Amygdala (tissue), 56 donors: ENCODE data around the gene SCP2.
"Not testable (repeated sequence)": the region's sequence is repeated elsewhere in the genome, so short reads cannot be mapped to it uniquely, and the experiment has no call there.

Source experiments
- DNase-seq, 56 donors: peaks; one replicate each; lab custom pipeline; 2025; lab: John Stamatoyannopoulos, UW

Gene SCP2

GRCh38 chr1:52915855-52916220, 11.2 kb upstream of the SCP2 start:
- DNase-seq: no peak

GRCh38 chr1:52916241-52916975, 10.7 kb upstream of the SCP2 start:
- DNase-seq: no peak

- no peak for DNase-seq
Measured at GRCh38 chr1:52917156-52917555, 9.9 kb upstream of the SCP2 start.

GRCh38 chr1:52917581-52917980, 9.5 kb upstream of the SCP2 start:
- DNase-seq: no peak

- no peak for DNase-seq
Measured at GRCh38 chr1:52918201-52918600, 8.9 kb upstream of the SCP2 start.

- no peak for DNase-seq
Measured at GRCh38 chr1:52919051-52919722, 7.9 kb upstream of the SCP2 start.

- no peak for DNase-seq
Measured at GRCh38 chr1:52919723-52920483, 7.2 kb upstream of the SCP2 start.

DNA sequence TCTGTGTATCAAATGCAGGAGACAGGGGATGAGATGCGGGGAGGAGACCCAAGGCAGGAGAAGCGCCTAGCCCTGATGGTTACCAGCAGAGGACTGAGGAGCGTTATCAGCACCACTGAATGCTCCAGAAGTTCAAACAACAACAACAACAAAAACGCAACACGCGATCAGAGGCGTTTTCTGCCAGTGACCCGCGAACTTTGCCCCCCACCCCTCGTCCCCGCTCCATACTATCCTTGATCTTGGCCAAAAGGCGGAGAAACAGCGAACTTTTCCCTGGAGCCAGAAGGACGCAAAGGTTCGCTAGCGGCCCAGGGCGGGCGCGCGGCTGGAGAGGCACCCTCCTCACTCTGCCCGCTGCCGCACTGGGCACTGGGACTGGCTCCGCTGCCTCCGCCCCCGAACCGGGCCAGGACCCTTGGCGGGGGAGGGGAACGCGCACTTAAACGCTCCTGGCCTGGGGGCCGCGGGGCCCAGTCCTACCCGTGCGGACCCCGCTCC, 6.2 kb upstream of the SCP2 start:
- DNase-seq: peak in 6 of 56 donors; percentile 4 to 46 (median 24)

GRCh38 chr1:52925571-52926005, 1.5 kb upstream of the SCP2 start:
- DNase-seq: peak in 2 of 56 donors; percentile 4 to 5

DNA sequence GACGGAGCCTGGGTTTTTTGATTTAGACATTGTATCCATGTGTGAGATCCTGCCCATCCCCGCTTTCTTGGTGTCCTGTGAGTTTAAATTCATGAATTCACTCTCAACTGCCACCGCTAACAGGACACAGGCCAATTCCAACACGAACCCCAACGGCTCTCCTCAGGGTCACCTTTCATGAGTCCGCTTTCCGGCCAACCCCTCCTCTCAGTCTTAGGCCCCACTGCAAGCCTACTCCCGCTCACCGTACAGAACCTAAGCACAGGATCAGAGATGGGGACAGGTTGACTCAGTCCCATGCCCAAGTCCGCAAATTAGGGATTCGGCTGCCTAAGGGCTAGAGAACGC, 238 bp upstream of the SCP2 start:
- peak in 2 of 56 donors; percentile 44 to 53 for DNase-seq

DNA sequence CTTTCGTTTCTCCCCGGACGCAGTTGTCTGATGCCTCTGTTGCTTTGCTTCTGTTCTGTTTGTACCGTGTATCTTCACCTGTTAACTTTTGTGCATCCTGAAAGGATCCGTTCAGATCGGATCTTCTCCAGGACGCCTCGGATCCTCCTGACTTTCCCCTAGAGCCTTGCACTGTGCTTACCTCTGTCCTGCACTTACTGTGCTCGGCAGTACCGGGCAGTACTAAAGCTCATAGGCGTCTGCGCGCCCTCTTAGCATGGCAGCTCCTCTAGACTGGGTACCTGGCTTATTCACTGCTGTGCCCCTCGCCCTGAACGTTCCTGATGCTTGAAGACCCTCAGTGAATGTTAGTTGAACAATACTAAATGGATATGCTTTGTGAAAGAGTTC, 934 bp downstream of the SCP2 start:
- DNase-seq: peak in 3 of 56 donors; percentile 23 to 41 (median 27)

DNA sequence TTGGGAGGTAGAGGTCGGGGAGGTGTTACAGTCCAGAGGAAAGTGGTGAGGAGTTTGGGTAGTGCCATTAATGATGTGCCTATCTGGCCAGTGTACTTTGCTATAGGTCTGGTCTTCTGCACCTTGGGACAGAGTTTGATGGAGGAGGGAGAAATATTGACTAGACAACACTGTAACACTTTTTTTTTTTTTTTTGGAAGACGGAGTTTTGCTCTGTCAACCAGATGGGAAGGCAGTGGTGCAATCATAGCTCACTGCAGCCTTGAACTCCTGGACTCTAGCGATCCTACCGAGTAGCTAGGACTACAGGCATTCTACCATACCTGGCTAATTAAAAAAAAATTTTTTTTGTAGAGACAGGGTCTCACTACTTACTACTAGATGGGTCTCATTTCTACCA, 1.9 kb downstream of the SCP2 start:
- no peak for DNase-seq

DNA sequence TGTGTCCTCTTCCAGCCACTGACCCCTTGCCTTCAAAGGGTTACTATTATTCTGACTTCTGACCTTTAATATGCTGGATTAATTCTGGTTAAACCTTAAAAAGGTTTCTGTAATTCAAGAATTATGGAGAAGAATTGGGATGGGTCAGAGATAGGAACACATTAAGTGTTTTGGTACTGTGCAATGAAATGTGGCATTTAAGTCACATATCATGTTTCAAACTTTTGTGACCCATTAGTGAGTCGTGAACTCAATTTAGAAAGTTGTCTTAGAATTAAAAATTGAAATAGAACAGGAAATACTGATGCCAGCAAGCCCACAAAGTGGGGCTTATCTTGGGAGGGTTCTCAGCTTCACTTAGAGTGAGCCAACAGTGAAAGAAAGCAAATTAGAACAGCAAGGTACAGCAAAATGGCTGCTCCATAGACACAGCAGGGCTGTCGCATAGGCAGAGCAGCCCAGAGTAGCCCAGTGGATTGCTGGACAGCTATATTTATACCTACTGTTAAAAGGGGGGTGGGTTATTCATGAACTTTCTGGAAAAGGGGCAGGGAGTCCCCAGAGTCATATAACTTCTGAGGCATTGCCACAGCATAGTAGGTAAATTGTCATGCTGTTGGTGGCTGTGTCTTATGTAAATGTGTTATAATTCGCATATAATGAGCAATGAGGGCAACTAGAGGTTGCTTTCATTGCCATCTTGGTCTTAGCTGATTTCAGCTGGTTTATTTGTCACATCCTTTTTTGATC, 10.5 kb downstream of the SCP2 start:
- no peak for DNase-seq

GRCh38 chr1:52938183-52938451, 11.0 kb downstream of the SCP2 start:
- DNase-seq: no peak

GRCh38 chr1:52943876-52944416, 16.9 kb downstream of the SCP2 start:
- DNase-seq: no peak

GRCh38 chr1:52944566-52944965, 17.5 kb downstream of the SCP2 start:
- DNase-seq: no peak

DNA sequence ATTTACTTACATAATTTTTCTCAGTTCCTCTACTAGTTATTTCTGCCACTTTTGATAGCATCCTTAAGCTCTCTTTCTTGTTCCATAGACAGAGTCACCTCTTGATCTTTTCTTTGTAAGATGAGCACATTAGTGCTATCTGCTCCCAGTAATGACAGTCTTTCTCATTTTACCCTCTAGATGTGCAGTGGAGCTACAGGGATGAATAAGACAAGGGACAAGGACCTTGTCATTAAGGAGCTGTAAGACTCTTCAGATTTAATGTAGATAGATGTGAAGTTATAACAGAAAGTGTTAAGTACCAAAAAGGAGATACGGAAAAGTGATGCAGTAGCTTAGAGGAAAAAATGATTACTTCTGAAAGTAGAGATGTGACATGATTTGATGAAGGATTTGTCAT, 20.4 kb downstream of the SCP2 start:
- DNase-seq: no peak

- DNase-seq: not testable (repeated sequence)
Measured at GRCh38 chr1:52949602-52950001, 22.5 kb downstream of the SCP2 start.

DNA sequence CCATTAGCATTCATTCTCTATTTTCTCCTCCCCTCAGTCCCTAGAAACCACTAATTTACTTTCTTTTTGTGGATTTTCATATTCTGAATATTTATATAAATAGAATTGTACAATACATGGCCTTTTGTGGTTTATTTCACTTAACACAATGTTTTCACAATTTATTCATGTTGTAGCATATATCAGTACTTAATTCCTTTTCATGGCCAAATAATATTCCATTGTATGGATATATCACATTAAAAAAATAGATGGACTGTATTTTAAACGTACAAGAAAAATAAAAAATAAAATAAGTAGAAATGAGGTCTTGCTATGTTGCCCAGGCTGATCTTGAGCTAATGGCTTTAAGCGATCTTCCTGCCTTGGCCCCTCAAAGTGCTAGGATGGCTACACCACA, 25.0 kb downstream of the SCP2 start:
- no peak for DNase-seq

GRCh38 chr1:52955129-52955970, 28.3 kb downstream of the SCP2 start:
- no peak for DNase-seq
